ENCODE data around the gene NKX1-1. TPM values are rescaled to one million over a fixed set of nuclear protein-coding genes. Genes with fewer than 3 reads are reported as not detected.

Gene NKX1-1
- total RNA-seq, 1 donor from 2014 or later = not detected

DNA sequence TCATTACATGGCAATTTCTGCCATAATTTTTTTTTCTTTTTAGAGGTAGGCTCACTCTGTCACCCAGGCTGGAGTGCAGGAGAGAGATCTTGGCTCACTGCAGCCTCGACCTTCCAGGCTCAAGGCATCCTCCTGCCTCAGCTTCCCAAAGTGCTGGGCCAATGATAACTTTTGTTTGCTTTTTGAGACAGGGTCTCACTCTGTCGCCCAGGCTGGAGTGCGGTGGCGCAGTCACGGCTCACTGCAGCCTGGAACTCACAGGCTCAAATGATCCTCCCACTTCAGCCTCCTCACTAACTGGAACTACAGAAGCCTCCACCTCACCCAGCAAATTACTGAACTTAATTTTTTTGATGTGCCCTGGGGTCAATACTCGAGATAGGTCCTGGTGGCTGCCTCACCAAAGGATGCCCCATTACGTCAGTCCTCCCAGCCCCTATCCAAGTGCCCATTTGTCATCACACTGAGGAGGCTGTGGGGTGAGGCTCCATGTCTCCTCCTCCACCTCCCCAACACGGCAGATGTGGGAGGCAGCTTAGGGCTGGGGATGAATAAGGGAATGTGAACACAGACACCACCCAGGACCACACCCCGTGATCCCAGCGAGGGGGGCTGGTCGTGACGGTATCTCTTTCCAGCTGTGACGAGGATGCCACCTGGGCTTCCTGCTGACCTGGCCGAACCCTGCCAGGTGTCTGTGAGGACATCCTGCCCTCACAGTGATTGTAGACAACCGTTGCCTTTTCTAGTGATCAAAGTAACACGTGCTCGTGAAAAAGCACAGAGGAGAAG lies 12.4 kb upstream of the NKX1-1 start:
- H3K36me3 ChIP-seq = no peaks in the 10 kb centered on the region
- H3K4me1 ChIP-seq = peaks cover 7% of the 10 kb centered on the region
- Mint-ChIP-seq H3K4me3 (peak overlapping the region; percentile 57), H3K36me3 (peaks cover 2% of the 10 kb centered on the region), H3K27ac (no peak overlapping the region), H3K4me1 (peaks cover 3% of the 10 kb centered on the region), H3K27me3 (ENCODE audit: insufficient read depth, low read depth) (peaks cover 26% of the 10 kb centered on the region), H3K9me3 (peaks cover 7% of the 10 kb centered on the region)
- H3K9me3 ChIP-seq (ENCODE audit: low read depth) = no peaks in the 10 kb centered on the region
- no peak for DNase-seq (ENCODE audit: low spot score)
- H3K79me2 ChIP-seq (ENCODE audit: low read depth) = no peaks in the 10 kb centered on the region
- TF ChIP-seq, protein P1, sequence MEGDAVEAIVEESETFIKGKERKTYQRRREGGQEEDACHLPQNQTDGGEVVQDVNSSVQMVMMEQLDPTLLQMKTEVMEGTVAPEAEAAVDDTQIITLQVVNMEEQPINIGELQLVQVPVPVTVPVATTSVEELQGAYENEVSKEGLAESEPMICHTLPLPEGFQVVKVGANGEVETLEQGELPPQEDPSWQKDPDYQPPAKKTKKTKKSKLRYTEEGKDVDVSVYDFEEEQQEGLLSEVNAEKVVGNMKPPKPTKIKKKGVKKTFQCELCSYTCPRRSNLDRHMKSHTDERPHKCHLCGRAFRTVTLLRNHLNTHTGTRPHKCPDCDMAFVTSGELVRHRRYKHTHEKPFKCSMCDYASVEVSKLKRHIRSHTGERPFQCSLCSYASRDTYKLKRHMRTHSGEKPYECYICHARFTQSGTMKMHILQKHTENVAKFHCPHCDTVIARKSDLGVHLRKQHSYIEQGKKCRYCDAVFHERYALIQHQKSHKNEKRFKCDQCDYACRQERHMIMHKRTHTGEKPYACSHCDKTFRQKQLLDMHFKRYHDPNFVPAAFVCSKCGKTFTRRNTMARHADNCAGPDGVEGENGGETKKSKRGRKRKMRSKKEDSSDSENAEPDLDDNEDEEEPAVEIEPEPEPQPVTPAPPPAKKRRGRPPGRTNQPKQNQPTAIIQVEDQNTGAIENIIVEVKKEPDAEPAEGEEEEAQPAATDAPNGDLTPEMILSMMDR (IDR thresholded peaks at IDR 0.05) = no peak
- H3F3A ChIP-seq (ENCODE audit: low read depth) = no peaks in the 10 kb centered on the region
- H3K9ac ChIP-seq = no peak overlapping the region
- peaks cover 60% of the 10 kb centered on the region for H3K27me3 ChIP-seq
- H3K4me2 ChIP-seq = no peak overlapping the region
- H3K4me3 ChIP-seq = no peak overlapping the region
- H4K20me1 ChIP-seq (ENCODE audit: low read depth) = peaks cover 2% of the 10 kb centered on the region
- no peak overlapping the region for H3K27ac ChIP-seq
- H2AFZ ChIP-seq (replicated peaks) = no peak overlapping the region

DNA sequence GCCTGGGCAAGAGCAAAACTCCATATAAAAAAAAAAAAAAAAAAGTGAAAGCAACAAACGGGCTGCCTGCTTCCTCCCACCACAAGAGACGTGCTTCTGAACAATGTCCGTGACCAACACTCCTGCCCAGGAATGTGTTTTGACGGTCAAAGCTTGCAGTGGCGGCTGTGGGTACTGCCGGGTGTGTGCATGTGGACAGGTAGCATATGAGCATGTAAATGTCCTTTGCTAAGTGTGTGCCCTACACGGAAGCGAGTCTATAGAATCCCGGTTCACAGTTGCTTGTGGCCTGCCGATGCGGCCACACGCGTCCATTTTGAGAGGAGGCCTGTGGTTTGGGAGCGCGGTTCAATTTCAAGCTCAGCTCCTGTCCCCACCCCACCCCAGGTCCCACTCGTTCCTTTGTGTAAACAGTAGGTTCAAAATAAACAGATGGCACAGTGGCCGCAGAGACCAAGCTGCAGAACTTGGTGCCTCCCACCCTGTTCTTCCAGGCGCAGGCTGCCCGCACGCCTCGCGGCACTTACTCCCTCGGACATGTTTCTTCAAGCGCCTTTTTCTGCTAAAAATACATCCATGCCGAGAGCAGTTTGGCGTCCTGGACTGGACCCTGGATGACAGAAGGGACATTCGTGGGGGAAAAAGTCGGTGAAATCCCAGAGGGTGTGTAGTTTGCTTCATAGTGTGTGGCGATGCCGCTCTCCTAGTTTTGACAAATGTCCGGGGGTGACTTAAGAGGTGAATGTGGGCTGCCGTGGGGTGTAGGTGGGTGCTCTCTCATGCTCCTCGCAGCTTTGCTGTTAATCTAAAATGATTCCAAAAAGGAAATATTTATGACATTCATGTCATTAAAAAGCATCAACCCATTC lies 11.5 kb upstream of the NKX1-1 start:
- H3K4me1 ChIP-seq = peaks cover 7% of the 10 kb centered on the region
- H3K9me3 Mint-ChIP-seq = peaks cover 9% of the 10 kb centered on the region
- H3K79me2 ChIP-seq (ENCODE audit: low read depth) = no peaks in the 10 kb centered on the region
- peaks cover 5% of the 10 kb centered on the region for H4K20me1 ChIP-seq (ENCODE audit: low read depth)
- peaks cover 34% of the 10 kb centered on the region for H3K27me3 Mint-ChIP-seq (ENCODE audit: insufficient read depth, low read depth)
- H3K27me3 ChIP-seq = peaks cover 67% of the 10 kb centered on the region
- H3K4me3 Mint-ChIP-seq = no peak overlapping the region
- peaks cover 3% of the 10 kb centered on the region for H3K4me1 Mint-ChIP-seq
- peaks cover 2% of the 10 kb centered on the region for H3K36me3 Mint-ChIP-seq
- no peak overlapping the region for H3K27ac ChIP-seq
- TF ChIP-seq EZH2phosphoT487 (IDR thresholded peaks at IDR 0.05) (no peak), EZH2 (IDR thresholded peaks at IDR 0.05) (no peak)
- TF ChIP-seq, protein P1 (IDR thresholded peaks at IDR 0.05) = no peak
- H3F3A ChIP-seq (ENCODE audit: low read depth) = no peaks in the 10 kb centered on the region
- no peak overlapping the region for H3K4me3 ChIP-seq
- no peak for DNase-seq (ENCODE audit: low spot score)
- no peak overlapping the region for H3K27ac Mint-ChIP-seq
- no peak overlapping the region for H3K9ac ChIP-seq
- no peaks in the 10 kb centered on the region for H3K9me3 ChIP-seq (ENCODE audit: low read depth)
- no peak overlapping the region for H3K4me2 ChIP-seq
- no peaks in the 10 kb centered on the region for H3K36me3 ChIP-seq
- no peak overlapping the region for H2AFZ ChIP-seq (replicated peaks)

DNA sequence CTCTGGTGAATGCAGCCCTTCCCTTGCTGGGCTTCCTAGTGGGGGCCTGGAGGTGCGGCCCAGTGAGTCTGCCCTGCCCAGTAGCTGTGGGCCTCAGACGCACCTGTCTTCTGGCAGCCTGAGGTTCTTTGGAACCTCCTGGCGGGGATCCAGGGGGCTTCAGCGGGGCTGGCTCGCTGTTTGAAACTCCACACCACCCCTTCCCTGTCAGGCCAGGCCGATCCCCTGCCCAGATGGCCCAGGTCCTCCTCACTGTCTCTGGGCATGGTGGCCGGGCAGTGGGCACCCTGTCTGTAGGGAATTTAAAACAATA lies 10.7 kb upstream of the NKX1-1 start:
- TF ChIP-seq, protein P1 (IDR thresholded peaks at IDR 0.05) = no peak
- TF ChIP-seq EZH2phosphoT487 (IDR thresholded peaks at IDR 0.05) (no peak), EZH2 (IDR thresholded peaks at IDR 0.05) (no peak)
- peaks cover 39% of the 10 kb centered on the region for H3K27me3 Mint-ChIP-seq (ENCODE audit: insufficient read depth, low read depth)
- Histone ChIP-seq H3K36me3 (no peaks in the 10 kb centered on the region), H3K79me2 (ENCODE audit: low read depth) (no peaks in the 10 kb centered on the region), H3K27me3 (peaks cover 67% of the 10 kb centered on the region), H3K27ac (no peak overlapping the region), H2AFZ (replicated peaks) (no peak overlapping the region), H3K9ac (no peak overlapping the region), H3K4me2 (no peak overlapping the region), H3F3A (ENCODE audit: low read depth) (no peaks in the 10 kb centered on the region), H3K4me3 (no peak overlapping the region), H3K9me3 (ENCODE audit: low read depth) (no peaks in the 10 kb centered on the region), H4K20me1 (ENCODE audit: low read depth) (peaks cover 8% of the 10 kb centered on the region), H3K4me1 (peaks cover 4% of the 10 kb centered on the region)
- peaks cover 3% of the 10 kb centered on the region for H3K4me1 Mint-ChIP-seq
- H3K36me3 Mint-ChIP-seq = peaks cover 2% of the 10 kb centered on the region
- H3K4me3 Mint-ChIP-seq = no peak overlapping the region
- H3K9me3 Mint-ChIP-seq = peaks cover 9% of the 10 kb centered on the region
- no peak for DNase-seq (ENCODE audit: low spot score)
- H3K27ac Mint-ChIP-seq = no peak overlapping the region

All from neural progenitor cell (in vitro differentiated cells).